Astrocyte (in vitro differentiated cells and primary cell): ENCODE measurements around the gene DUSP16. TPM values are rescaled to one million over a fixed set of nuclear protein-coding genes. Genes with fewer than 3 reads are reported as not detected.

Experiments
- DNase-seq: peaks from one replicate; pipeline ENCODE4 v3.0.0-alpha.2; 2010; ENCODE audit warnings: low read depth
- FAIRE-seq: peaks from 2 replicates; lab custom pipeline; 2011; peaks lifted over from hg19 to GRCh38; lab: Jason Lieb, UNC
- H2AFZ ChIP-seq: 2 replicates; pipeline ENCODE4 v1.6.0; 2012; ENCODE audit warnings: low read depth, low read length, inconsistent platforms
- H3K27ac ChIP-seq: 2 replicates; pipeline ENCODE4 v1.5.1; 2011; ENCODE audit warnings: low read depth, low read length, inconsistent platforms
- H3K27me3 ChIP-seq: 2 replicates; pipeline ENCODE4 v1.6.0; 2011; ENCODE audit warnings: low read length, inconsistent platforms; ENCODE audit not compliant: insufficient read depth
- H3K36me3 ChIP-seq: 2 replicates; pipeline ENCODE4 v1.5.1; 2011; ENCODE audit warnings: low read length, inconsistent platforms; ENCODE audit not compliant: insufficient read depth
- H3K4me1 ChIP-seq: 2 replicates; pipeline ENCODE4 v1.5.1; 2011; ENCODE audit warnings: low read length, inconsistent platforms; ENCODE audit not compliant: insufficient read depth
- H3K4me2 ChIP-seq: 2 replicates; pipeline ENCODE4 v1.6.0; 2012; ENCODE audit warnings: low read length, inconsistent platforms
- H3K4me3 ChIP-seq: 2 replicates; pipeline ENCODE4 v1.5.1; 2011; ENCODE audit warnings: low read depth, mild to moderate bottlenecking, low read length, inconsistent platforms; ENCODE audit not compliant: insufficient read depth
- H3K79me2 ChIP-seq: 2 replicates; pipeline ENCODE4 v1.6.0; 2012; ENCODE audit warnings: mild to moderate bottlenecking, low read length, inconsistent platforms; ENCODE audit not compliant: insufficient read depth
- H3K9ac ChIP-seq: 2 replicates; pipeline ENCODE4 v1.6.0; 2012; ENCODE audit warnings: mild to moderate bottlenecking, low read length, inconsistent platforms
- H3K9me3 ChIP-seq: 2 replicates; pipeline ENCODE4 v1.5.1; 2012; ENCODE audit warnings: low read depth, mild to moderate bottlenecking, low read length, inconsistent platforms; ENCODE audit not compliant: insufficient read depth
- H4K20me1 ChIP-seq: 2 replicates; pipeline ENCODE4 v1.6.0; 2012; ENCODE audit warnings: low read length, inconsistent platforms; ENCODE audit not compliant: insufficient read depth
- H3K27ac Mint-ChIP-seq: one replicate; pipeline ENCODE4 v1.8.0; 2021; ENCODE audit warnings: mild to moderate bottlenecking, mixed read lengths; ENCODE audit not compliant: unreplicated experiment
- H3K27me3 Mint-ChIP-seq: one replicate; pipeline ENCODE4 v1.8.0; 2021; ENCODE audit warnings: low read depth, mixed read lengths; ENCODE audit not compliant: unreplicated experiment
- H3K36me3 Mint-ChIP-seq: one replicate; pipeline ENCODE4 v1.8.0; 2021; ENCODE audit warnings: low read depth, mixed read lengths; ENCODE audit not compliant: unreplicated experiment
- H3K4me1 Mint-ChIP-seq: one replicate; pipeline ENCODE4 v1.8.0; 2021; ENCODE audit warnings: low read depth, mixed read lengths; ENCODE audit not compliant: unreplicated experiment
- H3K4me3 Mint-ChIP-seq: one replicate; pipeline ENCODE4 v1.8.0; 2021; ENCODE audit warnings: mild to moderate bottlenecking, moderate library complexity, mixed read lengths; ENCODE audit not compliant: unreplicated experiment
- H3K9me3 Mint-ChIP-seq: one replicate; pipeline ENCODE4 v1.8.0; 2021; ENCODE audit warnings: mild to moderate bottlenecking, mixed read lengths; ENCODE audit not compliant: unreplicated experiment
- CTCF ChIP-seq: IDR thresholded peaks from 2 replicates; pipeline ENCODE4 v1.5.1; 2011; ENCODE audit warnings: low read depth, mild to moderate bottlenecking, inconsistent platforms, low read length, moderate library complexity; ENCODE audit not compliant: insufficient read depth
- EZH2 ChIP-seq: IDR thresholded peaks from 2 replicates; pipeline ENCODE4 v1.6.1; 2012; ENCODE audit warnings: mild to moderate bottlenecking, low read length, inconsistent platforms; ENCODE audit not compliant: insufficient read depth
- total RNA-seq: library from RNA; stranded (reverse); gene quantifications from 2 replicates; pipeline ENCODE4 v1.2.1, GENCODE V29; 2021

The DUSP16 gene
- total RNA-seq, 1 donor from 2014 or later = 24.2 TPM

GRCh38 chr12:12511021-12511783 is 51.5 kb downstream of the DUSP16 start:
- no peak overlapping the region for H3K9ac ChIP-seq
- FAIRE-seq = peak; percentile 13

GRCh38 chr12:12510551-12510950 is 52.1 kb downstream of the DUSP16 start:
- Mint-ChIP-seq H3K36me3 (peaks cover 3% of the 10 kb centered on the region), H3K27me3 (no peaks in the 10 kb centered on the region), H3K27ac (no peak overlapping the region), H3K4me3 (no peak overlapping the region), H3K4me1 (peaks cover 29% of the 10 kb centered on the region), H3K9me3 (no peaks in the 10 kb centered on the region)
- DNase-seq (no peak), FAIRE-seq (no peak)
- no peak for TF ChIP-seq CTCF
- no peak for TF ChIP-seq EZH2
- Histone ChIP-seq H3K79me2 (peaks cover 51% of the 10 kb centered on the region), H3K36me3 (no peaks in the 10 kb centered on the region), H3K4me3 (no peak overlapping the region), H3K27ac (peak overlapping the region; percentile 69), H2AFZ (no peak overlapping the region), H3K9ac (no peak overlapping the region), H3K27me3 (no peaks in the 10 kb centered on the region), H3K4me2 (peak overlapping the region; percentile 5), H3K9me3 (no peaks in the 10 kb centered on the region), H3K4me1 (peaks cover 26% of the 10 kb centered on the region), H4K20me1 (peaks cover 42% of the 10 kb centered on the region)

More at GRCh38 chr12:12511021-12511783, 51.5 kb downstream of the DUSP16 start:
- no peaks in the 10 kb centered on the region for H3K27me3 Mint-ChIP-seq
- Histone ChIP-seq H3K27ac (peak overlapping the region; percentile 69), H2AFZ (no peak overlapping the region), H3K79me2 (peaks cover 45% of the 10 kb centered on the region), H3K4me1 (peaks cover 20% of the 10 kb centered on the region), H3K9me3 (no peaks in the 10 kb centered on the region), H3K27me3 (no peaks in the 10 kb centered on the region), H3K36me3 (peaks cover under 1% of the 10 kb centered on the region), H3K4me3 (no peak overlapping the region), H4K20me1 (peaks cover 38% of the 10 kb centered on the region), H3K4me2 (no peak overlapping the region)
- no peak overlapping the region for H3K4me3 Mint-ChIP-seq
- TF ChIP-seq CTCF = no peak
- no peak for TF ChIP-seq EZH2
- H3K27ac Mint-ChIP-seq = no peak overlapping the region
- H3K36me3 Mint-ChIP-seq = peaks cover 3% of the 10 kb centered on the region
- peaks cover 23% of the 10 kb centered on the region for H3K4me1 Mint-ChIP-seq
- no peaks in the 10 kb centered on the region for H3K9me3 Mint-ChIP-seq
- DNase-seq = peak; percentile 16

- no peak overlapping the region for H3K4me3 Mint-ChIP-seq
- H4K20me1 ChIP-seq = peaks cover 46% of the 10 kb centered on the region
- H3K9ac ChIP-seq = no peak overlapping the region
- peaks cover 55% of the 10 kb centered on the region for H3K79me2 ChIP-seq
- H3K4me1 ChIP-seq = peaks cover 29% of the 10 kb centered on the region
- H2AFZ ChIP-seq = no peak overlapping the region
- no peak overlapping the region for H3K4me3 ChIP-seq
- DNase-seq (peak; percentile 82), FAIRE-seq (peak; percentile 29)
- no peaks in the 10 kb centered on the region for H3K36me3 ChIP-seq
- peak overlapping the region; percentile 69 for H3K27ac ChIP-seq
- H3K4me2 ChIP-seq = peak overlapping the region; percentile 14
- peak overlapping the region; percentile 86 for H3K27ac Mint-ChIP-seq
- H3K9me3 Mint-ChIP-seq = no peaks in the 10 kb centered on the region
- H3K36me3 Mint-ChIP-seq = peaks cover 3% of the 10 kb centered on the region
- H3K9me3 ChIP-seq = no peaks in the 10 kb centered on the region
- TF ChIP-seq EZH2 (no peak), CTCF (no peak)
- no peaks in the 10 kb centered on the region for H3K27me3 ChIP-seq
- no peaks in the 10 kb centered on the region for H3K27me3 Mint-ChIP-seq
- H3K4me1 Mint-ChIP-seq = peaks cover 33% of the 10 kb centered on the region
Measured at GRCh38 chr12:12510141-12510540, 52.5 kb downstream of the DUSP16 start.
